HFFc6 (cell line): ENCODE results near the gene PFKFB3. TPM values are rescaled to one million over a fixed set of nuclear protein-coding genes. Genes with fewer than 3 reads are reported as not detected.

Experiments used
- DNase-seq: peaks from one replicate; pipeline ENCODE4 v3.0.0-alpha.2; 2018
- H3K27ac Mint-ChIP-seq: 2 replicates; pipeline ENCODE4 v1.8.0; 2020; ENCODE audit warnings: mild to moderate bottlenecking, mixed read lengths
- H3K27me3 Mint-ChIP-seq: 2 replicates; pipeline ENCODE4 v1.8.0; 2021; ENCODE audit warnings: mild to moderate bottlenecking, moderate library complexity, mixed read lengths; ENCODE audit not compliant: insufficient read depth
- H3K36me3 Mint-ChIP-seq: 2 replicates; pipeline ENCODE4 v1.8.0; 2021; ENCODE audit warnings: low read depth, mixed read lengths
- H3K4me1 Mint-ChIP-seq: 2 replicates; pipeline ENCODE4 v1.8.0; 2020; ENCODE audit warnings: low read depth, mixed read lengths
- H3K4me3 Mint-ChIP-seq: 2 replicates; pipeline ENCODE4 v1.8.0; 2020; ENCODE audit warnings: mild to moderate bottlenecking, moderate library complexity, mixed read lengths
- H3K9me3 Mint-ChIP-seq: 2 replicates; pipeline ENCODE4 v1.8.0; 2020; ENCODE audit warnings: mild to moderate bottlenecking, mixed read lengths
- total RNA-seq, 6 experiments: library from RNA; stranded (reverse); fragmentation: NEBNext Ultra II Directional; extraction: Animal tissue kit (Norgen Biotek cat#: 25700); gene quantifications; 2 replicates in 1 of 6; 3 replicates in 5 of 6; pipeline ENCODE4 v1.2.3, GENCODE V29; 2021
- TF ChIP-seq, protein P1 (sequence below): fragments of 200-600 bp; sonication (generic); IDR thresholded peaks from 2 replicates; pipeline ENCODE4 v1.5.0; 2021; ENCODE audit warnings: antibody characterized with exemption, mild to moderate bottlenecking

PFKFB3 gene
- total RNA-seq, 6 experiments from 2014 or later = 25.4 to 34.6 (median 28.7) TPM

DNA sequence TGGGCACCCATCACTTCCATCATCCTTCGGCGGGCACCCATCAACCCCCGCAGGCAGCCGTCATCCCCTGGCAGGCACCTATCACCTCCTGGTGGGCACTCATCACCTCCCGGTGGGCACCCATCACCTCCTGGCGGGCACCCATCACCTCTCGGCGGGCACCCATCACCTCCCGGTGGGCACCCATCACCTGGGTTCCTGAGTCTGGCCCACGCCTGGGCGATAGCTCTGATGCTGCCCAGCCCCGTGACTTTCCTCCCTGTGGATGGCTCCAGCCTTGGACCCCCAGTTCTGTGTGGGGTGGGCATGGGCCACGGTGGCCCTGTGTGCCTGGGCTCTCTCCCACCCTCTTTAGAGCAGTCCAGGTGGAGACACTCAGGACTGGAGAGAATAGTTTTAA lies 29.0 kb downstream of the PFKFB3 start:
- Mint-ChIP-seq H3K27me3 (peaks cover 4% of the 10 kb centered on the region; the same call in 1 of the 2 replicates), H3K27ac (no peak overlapping the region), H3K4me3 (no peak overlapping the region), H3K9me3 (no peaks in the 10 kb centered on the region), H3K36me3 (peaks cover 10% of the 10 kb centered on the region), H3K4me1 (peaks cover 7% of the 10 kb centered on the region)
- DNase-seq = no peak
- TF ChIP-seq, protein P1, sequence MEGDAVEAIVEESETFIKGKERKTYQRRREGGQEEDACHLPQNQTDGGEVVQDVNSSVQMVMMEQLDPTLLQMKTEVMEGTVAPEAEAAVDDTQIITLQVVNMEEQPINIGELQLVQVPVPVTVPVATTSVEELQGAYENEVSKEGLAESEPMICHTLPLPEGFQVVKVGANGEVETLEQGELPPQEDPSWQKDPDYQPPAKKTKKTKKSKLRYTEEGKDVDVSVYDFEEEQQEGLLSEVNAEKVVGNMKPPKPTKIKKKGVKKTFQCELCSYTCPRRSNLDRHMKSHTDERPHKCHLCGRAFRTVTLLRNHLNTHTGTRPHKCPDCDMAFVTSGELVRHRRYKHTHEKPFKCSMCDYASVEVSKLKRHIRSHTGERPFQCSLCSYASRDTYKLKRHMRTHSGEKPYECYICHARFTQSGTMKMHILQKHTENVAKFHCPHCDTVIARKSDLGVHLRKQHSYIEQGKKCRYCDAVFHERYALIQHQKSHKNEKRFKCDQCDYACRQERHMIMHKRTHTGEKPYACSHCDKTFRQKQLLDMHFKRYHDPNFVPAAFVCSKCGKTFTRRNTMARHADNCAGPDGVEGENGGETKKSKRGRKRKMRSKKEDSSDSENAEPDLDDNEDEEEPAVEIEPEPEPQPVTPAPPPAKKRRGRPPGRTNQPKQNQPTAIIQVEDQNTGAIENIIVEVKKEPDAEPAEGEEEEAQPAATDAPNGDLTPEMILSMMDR = no peak

DNA sequence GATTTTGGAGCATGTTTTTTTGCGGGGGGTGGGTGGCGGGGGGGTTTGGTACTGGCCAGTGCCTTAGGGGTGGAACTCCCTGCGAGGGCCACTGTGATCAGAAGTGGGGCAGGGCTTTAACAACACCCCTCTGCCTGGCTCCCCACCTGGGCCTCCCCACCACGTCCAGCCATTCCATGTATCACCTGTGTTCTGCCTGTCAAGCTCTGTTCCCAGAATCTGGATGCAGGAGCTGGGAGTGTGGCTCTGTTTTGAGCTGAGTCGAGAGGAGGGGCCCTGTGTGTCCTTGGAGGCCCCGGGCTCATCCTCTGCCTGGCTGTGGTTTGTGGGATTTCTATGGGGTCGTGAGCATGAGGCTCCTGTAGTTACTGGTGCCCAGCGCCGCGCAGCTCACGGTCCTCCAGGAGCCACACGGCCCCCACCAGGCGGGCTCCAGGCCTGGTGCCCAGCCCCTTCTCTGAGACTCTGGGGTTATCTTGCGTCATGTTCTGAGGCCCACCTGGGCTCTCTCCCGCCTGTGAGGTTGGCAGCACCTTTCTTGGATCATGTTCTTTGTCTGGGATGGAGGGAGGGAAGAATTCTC lies 29.6 kb downstream of the PFKFB3 start:
- Mint-ChIP-seq H3K27me3 (peaks cover 6% of the 10 kb centered on the region; the same call in 1 of the 2 replicates), H3K4me1 (peaks cover 7% of the 10 kb centered on the region), H3K9me3 (no peaks in the 10 kb centered on the region), H3K36me3 (peaks cover 14% of the 10 kb centered on the region), H3K27ac (no peak overlapping the region), H3K4me3 (no peak overlapping the region)
- DNase-seq = no peak
- TF ChIP-seq, protein P1 = no peak

DNA sequence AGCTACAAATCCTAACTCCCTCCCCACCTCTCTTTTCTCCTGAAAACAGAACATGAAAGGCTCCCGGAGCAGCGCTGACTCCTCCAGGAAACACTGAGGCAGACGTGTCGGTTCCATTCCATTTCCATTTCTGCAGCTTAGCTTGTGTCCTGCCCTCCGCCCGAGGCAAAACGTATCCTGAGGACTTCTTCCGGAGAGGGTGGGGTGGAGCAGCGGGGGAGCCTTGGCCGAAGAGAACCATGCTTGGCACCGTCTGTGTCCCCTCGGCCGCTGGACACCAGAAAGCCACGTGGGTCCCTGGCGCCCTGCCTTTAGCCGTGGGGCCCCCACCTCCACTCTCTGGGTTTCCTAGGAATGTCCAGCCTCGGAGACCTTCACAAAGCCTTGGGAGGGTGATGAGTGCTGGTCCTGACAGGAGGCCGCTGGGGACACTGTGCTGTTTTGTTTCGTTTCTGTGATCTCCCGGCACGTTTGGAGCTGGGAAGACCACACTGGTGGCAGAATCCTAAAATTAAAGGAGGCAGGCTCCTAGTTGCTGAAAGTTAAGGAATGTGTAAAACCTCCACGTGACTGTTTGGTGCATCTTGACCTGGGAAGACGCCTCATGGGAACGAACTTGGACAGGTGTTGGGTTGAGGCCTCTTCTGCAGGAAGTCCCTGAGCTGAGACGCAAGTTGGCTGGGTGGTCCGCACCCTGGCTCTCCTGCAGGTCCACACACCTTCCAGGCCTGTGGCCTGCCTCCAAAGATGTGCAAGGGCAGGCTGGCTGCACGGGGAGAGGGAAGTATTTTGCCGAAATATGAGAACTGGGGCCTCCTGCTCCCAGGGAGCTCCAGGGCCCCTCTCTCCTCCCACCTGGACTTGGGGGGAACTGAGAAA lies 30.4 kb downstream of the PFKFB3 start:
- Mint-ChIP-seq H3K27ac (no peak overlapping the region), H3K4me3 (no peak overlapping the region), H3K36me3 (peaks cover 13% of the 10 kb centered on the region), H3K27me3 (peaks cover 6% of the 10 kb centered on the region; the same call in 1 of the 2 replicates), H3K9me3 (no peaks in the 10 kb centered on the region), H3K4me1 (peaks cover 3% of the 10 kb centered on the region)
- DNase-seq = no peak
- TF ChIP-seq, protein P1 = no peak

DNA sequence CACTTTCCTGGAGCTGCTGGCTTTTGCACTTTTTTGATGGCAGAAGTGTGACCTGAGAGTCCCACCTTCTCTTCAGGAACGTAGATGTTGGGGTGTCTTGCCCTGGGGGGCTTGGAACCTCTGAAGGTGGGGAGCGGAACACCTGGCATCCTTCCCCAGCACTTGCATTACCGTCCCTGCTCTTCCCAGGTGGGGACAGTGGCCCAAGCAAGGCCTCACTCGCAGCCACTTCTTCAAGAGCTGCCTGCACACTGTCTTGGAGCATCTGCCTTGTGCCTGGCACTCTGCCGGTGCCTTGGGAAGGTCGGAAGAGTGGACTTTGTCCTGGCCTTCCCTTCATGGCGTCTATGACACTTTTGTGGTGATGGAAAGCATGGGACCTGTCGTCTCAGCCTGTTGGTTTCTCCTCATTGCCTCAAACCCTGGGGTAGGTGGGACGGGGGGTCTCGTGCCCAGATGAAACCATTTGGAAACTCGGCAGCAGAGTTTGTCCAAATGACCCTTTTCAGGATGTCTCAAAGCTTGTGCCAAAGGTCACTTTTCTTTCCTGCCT lies 31.1 kb downstream of the PFKFB3 start:
- Mint-ChIP-seq H3K27ac (no peak overlapping the region), H3K27me3 (peaks cover 6% of the 10 kb centered on the region; the same call in 1 of the 2 replicates), H3K9me3 (no peaks in the 10 kb centered on the region; the same call in 1 of the 2 replicates), H3K36me3 (peaks cover 10% of the 10 kb centered on the region), H3K4me3 (no peak overlapping the region), H3K4me1 (peaks cover 2% of the 10 kb centered on the region)
- DNase-seq = no peak
- TF ChIP-seq, protein P1 = no peak

DNA sequence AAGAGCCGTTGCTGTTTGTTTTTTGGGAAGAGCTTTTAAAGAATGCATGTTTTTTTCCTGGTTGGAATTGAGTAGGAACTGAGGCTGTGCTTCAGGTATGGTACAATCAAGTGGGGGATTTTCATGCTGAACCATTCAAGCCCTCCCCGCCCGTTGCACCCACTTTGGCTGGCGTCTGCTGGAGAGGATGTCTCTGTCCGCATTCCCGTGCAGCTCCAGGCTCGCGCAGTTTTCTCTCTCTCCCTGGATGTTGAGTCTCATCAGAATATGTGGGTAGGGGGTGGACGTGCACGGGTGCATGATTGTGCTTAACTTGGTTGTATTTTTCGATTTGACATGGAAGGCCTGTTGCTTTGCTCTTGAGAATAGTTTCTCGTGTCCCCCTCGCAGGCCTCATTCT lies 31.6 kb downstream of the PFKFB3 start:
- Mint-ChIP-seq H3K36me3 (peaks cover 10% of the 10 kb centered on the region), H3K4me3 (no peak overlapping the region), H3K4me1 (peaks cover 8% of the 10 kb centered on the region), H3K27ac (no peak overlapping the region), H3K27me3 (peaks cover 6% of the 10 kb centered on the region; the same call in 1 of the 2 replicates), H3K9me3 (no peaks in the 10 kb centered on the region; the same call in 1 of the 2 replicates)
- DNase-seq = no peak
- TF ChIP-seq, protein P1 = no peak
